Measurements from ENCODE around the gene ARFRP1. TPM values are rescaled to one million over a fixed set of nuclear protein-coding genes. Genes with fewer than 3 reads are reported as not detected.

Gene ARFRP1
- total RNA-seq, 1 experiment from 2014 or later = 42.7 TPM

DNA sequence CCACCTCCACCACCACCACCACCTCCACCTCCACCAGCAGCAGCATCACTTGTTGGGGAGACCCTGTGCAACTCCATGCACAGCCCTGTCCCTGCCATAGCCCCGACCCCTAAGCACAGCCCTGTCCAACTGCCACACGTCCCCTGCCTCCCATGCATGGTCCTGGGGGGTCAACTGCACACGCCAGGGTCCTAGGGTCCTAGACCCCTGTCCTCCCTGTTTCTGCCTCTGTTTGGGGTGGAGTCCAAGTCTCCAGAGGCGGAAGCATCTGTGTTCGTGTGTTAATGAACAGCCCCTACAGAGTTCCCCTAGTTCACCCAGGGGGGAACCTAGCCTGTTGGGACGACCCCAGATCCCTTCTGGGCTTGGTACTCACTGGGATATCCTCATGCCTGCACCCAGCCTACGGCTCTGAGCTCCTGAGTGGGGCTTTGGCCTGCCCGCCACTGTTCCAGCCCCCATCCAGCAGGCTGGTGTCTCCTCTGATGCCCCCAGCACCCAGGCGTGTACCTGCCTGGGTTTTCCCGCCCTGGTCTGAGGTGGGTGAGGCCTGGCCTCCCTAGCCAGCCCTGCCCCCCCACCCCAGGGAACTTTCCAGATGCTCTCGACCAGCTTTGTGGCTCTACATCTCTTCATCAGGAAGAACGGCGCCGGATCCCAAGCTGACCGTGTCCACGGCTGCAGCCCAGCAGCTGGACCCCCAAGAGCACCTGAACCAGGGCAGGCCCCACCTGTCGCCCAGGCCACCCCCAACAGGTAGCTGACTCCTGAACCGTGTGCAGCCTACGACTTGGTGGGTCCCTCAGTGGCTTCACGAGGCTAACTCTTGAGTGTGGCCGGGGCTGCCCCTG is 13.8 kb downstream of the ARFRP1 start:
- Histone ChIP-seq H3K56ac (ENCODE audit: insufficient read length, low read depth, low read length) (no peak overlapping the region), H4K91ac (ENCODE audit: insufficient read length, low read depth, low read length) (no peak overlapping the region), H3K4ac (ENCODE audit: low read depth, low read length) (no peak overlapping the region), H2BK12ac (ENCODE audit: insufficient read length, low read depth, low read length) (no peak overlapping the region), H2AK5ac (ENCODE audit: insufficient read length, low read length) (no peak overlapping the region), H3K23ac (ENCODE audit: insufficient read length, low read depth, low read length) (no peak overlapping the region), H3K79me1 (ENCODE audit: insufficient read depth, low read depth, low read length, poor library complexity, severe bottlenecking) (no peaks in the 10 kb centered on the region), H3K9me3 (ENCODE audit: control insufficient read depth, low read depth, low read length) (no peaks in the 10 kb centered on the region), H3K79me2 (ENCODE audit: insufficient read depth, low read length) (no peaks in the 10 kb centered on the region), H3K27me3 (ENCODE audit: insufficient read depth, low read length) (no peaks in the 10 kb centered on the region), H2BK5ac (ENCODE audit: insufficient read length, low read length) (no peak overlapping the region), H3K4me2 (ENCODE audit: insufficient read depth, insufficient read length, low read length) (no peak overlapping the region), H4K8ac (replicated peaks; ENCODE audit: insufficient read length, low read depth, low read length) (no peak overlapping the region), H2BK20ac (ENCODE audit: low read depth, low read length, poor library complexity, severe bottlenecking) (no peak overlapping the region), H3K9ac (ENCODE audit: extremely low read depth, insufficient read length, low read length) (no peak overlapping the region), H4K20me1 (ENCODE audit: control insufficient read depth, insufficient read depth, insufficient read length) (no peaks in the 10 kb centered on the region), H4K5ac (ENCODE audit: insufficient read length, low read depth, low read length) (no peak overlapping the region), H3K14ac (ENCODE audit: insufficient read depth, low read length) (no peak overlapping the region), H2BK120ac (ENCODE audit: low read depth, low read length, poor library complexity, severe bottlenecking) (no peak overlapping the region), H3K27ac (ENCODE audit: insufficient read length, low read depth, low read length) (no peak overlapping the region), H3K4me1 (ENCODE audit: insufficient read depth, low read length) (no peaks in the 10 kb centered on the region), H2AFZ (ENCODE audit: low read length) (no peak overlapping the region), H2BK15ac (ENCODE audit: low read depth, low read length) (no peak overlapping the region), H3K23me2 (ENCODE audit: insufficient read length, low read depth, low read length, poor library complexity, severe bottlenecking) (peaks cover 4% of the 10 kb centered on the region), H3K18ac (ENCODE audit: insufficient read length, low read depth, low read length) (no peak overlapping the region), H3T11ph (ENCODE audit: low read length) (no peak overlapping the region)
- no peak overlapping the region for H3K27ac Mint-ChIP-seq
- peaks cover 3 to 5% of the 10 kb centered on the region in 2 experiments; a peak in 3 of 5 replicates for H3K9me3 Mint-ChIP-seq
- peaks cover 14 to 20% (median 17%) of the 10 kb centered on the region in 3 experiments; a peak in 6 of 7 replicates for H3K36me3 Mint-ChIP-seq (ENCODE audit: insufficient read depth in 1 of 3, low read depth in 3 of 3)
- peaks cover 2 to 10% of the 10 kb centered on the region in 2 experiments for H3K4me1 Mint-ChIP-seq
- no peak overlapping the region for H3K4me3 Mint-ChIP-seq
- DNase-seq = no peak
- WGBS (ENCODE audit: extremely low coverage, insufficient read length, low lambda C conversion rate) = no CpG with 5 or more reads among the region's 21 CpGs
- H3K27me3 Mint-ChIP-seq (ENCODE audit: low read depth) = peaks cover 6% of the 10 kb centered on the region
- TF ChIP-seq, protein P1, sequence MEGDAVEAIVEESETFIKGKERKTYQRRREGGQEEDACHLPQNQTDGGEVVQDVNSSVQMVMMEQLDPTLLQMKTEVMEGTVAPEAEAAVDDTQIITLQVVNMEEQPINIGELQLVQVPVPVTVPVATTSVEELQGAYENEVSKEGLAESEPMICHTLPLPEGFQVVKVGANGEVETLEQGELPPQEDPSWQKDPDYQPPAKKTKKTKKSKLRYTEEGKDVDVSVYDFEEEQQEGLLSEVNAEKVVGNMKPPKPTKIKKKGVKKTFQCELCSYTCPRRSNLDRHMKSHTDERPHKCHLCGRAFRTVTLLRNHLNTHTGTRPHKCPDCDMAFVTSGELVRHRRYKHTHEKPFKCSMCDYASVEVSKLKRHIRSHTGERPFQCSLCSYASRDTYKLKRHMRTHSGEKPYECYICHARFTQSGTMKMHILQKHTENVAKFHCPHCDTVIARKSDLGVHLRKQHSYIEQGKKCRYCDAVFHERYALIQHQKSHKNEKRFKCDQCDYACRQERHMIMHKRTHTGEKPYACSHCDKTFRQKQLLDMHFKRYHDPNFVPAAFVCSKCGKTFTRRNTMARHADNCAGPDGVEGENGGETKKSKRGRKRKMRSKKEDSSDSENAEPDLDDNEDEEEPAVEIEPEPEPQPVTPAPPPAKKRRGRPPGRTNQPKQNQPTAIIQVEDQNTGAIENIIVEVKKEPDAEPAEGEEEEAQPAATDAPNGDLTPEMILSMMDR (conservative IDR thresholded peaks at IDR 0.05) = no peak
